ENCODE data around the gene PRODH2.
"Not testable (repeated sequence)": the region's sequence is repeated elsewhere in the genome, so short reads cannot be mapped to it uniquely, and the experiment has no call there.

Gene PRODH2

DNA sequence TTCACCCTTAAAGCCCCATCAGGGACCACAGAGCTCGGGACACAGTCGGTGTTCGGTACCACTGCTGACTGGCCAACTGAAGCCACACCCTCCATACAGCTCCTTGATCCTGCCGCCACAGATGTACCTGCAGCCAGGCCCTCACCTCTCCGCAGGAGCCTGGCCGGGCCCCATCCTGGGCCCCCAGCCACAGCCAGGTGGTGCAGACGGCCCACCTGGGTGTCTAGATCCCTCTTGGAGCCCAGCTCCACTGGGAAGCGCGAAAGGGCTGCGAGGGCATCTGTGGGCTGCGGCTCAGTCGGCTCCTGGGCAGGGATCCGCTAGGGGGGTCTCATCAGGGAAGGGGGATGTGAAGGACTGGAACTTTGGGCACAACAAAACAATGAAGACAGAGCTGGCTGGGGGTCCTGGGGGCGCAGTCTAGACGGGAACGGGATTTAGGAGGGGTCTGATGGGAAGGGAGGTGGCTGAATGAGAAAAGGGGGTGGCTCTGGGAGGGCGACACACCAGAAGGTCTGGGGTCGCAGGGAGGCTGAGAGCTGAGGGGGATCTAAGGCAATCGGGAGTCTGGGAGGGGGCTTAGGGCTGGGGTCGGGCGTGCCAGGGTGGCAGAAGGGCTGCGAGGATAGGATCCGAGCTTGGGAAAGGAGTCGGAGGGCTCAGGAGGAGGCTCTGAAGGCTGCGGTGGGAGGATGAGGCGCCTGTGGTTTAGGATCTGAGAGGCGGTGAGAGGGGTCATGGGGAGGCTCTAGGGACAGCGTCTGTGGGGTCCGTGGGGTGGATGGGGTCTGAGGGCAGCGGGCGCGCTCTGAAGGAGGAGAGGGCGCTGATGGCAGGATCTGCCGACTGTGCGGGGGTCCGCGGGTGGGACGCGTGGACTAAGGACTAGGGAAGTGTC is 15.8 kb downstream of the PRODH2 start:
- no peak for DNase-seq

DNA sequence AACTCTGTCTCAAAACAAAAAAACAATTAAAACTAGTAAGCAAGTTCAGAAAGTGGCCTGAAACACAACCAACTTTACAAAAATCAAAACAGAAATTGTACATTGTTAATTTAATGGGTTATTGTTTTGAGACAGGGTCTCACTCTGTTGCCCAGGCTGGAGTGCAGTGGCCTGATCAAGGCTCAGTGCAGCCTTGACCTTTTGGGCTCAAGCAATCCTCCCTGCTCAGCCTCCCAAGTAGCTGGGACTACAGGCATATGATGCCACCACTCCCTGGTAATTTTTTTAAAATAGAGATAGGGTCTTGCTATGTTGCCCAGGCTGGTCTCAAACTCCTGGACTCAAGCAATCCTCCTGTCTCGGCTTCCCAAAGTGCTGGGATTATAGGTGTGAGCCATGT is 17.1 kb downstream of the PRODH2 start:
- not testable (repeated sequence) for DNase-seq

DNA sequence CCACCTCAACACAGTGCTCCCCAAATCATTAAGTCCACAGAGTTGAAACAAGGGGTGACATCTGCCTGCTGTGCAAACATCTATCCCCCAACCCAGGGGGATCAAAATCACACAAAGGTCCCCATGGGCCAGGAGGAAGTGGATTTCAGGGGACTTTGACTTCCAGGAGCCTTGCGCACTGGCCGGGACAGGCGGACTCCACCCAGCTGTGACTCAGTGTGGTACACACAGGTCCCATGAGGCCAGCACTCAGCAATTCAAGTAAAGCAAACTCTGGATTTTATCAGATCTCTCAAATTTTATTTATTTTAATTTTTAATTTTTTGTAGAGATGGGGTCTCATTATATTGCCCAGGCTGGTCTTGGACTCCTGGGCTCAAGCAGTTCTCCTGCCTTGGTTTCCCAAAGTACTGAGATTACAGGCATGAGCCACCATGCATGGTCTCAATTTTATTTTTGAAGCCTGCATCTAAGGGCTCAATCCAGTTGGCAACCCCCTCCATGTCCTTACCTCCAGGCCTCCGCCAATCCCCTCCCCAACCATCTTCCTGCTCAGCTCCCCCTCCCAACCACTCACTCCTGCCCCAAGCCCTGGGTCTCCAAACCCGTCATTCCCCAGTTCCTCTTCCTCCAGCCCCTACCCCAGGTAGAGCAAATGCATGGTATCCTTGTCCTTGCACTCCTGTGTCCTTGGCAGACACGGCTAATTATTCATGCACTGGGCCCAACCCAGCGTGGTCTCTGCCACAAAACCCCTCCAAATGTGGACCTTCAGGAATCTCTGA is 19.1 kb downstream of the PRODH2 start:
- no peak for DNase-seq

DNA sequence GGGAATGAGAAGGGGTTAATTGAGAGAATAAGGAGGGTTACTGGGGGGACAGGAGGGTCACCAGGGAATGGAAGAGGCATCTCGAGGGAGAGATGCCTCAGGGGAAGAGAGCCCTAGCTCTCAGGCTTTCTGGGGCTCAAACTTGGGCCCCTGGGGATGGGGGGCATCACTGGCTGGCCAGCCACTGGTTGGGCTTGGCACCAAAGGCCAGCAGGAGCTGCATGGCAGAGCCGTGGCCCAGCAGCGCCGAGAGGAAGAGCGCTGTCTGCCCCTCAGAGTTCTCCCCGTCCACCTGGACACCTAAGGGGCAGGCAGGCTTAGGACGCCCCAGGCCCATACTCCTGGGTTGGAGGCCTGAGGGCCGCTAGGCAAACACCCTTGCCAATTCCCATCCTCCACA is 19.8 kb downstream of the PRODH2 start:
- DNase-seq = no peak

DNA sequence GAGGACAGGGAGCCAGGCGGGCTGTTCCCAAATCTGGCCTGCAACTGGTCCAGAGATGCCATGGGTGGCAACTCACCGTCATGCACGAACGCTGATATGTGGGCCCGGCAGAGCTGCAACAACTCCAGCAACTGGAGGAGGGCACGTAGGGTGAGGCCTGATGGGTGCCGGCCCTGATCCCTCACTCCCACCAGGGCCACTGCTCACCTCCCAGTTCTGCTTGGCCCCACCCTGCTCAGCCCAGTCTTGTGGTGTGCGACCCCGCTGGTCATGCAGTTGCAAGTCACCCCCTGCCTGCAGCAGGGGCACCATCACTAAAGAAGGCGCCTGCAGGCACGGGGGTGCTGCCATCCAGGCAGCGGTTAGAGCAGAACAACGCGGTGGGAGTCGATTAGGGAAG is 20.3 kb downstream of the PRODH2 start:
- no peak for DNase-seq

DNA sequence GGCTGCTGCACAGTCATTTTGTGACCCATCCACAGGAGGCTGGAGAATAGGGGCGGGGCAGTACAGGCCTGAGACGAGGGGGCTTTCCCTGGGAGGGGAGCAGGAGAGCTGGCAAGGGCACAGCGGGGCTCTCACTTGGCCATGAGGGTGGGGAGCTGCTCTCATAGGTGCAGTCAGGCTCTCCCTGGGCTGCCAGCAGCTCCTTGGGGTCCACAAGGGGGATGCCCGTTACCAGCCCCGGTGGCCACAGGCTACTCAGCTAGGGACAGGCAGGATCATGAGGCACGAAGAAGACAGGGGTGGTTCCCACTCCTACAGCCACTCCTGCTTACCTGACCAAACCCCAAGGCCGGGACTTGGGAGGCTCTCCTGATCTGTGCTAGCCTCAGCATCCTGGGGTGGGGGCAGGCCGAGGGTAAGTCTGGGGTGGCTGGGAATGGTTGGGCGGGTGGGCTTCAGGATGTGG is 20.8 kb downstream of the PRODH2 start:
- DNase-seq = no peak

DNA sequence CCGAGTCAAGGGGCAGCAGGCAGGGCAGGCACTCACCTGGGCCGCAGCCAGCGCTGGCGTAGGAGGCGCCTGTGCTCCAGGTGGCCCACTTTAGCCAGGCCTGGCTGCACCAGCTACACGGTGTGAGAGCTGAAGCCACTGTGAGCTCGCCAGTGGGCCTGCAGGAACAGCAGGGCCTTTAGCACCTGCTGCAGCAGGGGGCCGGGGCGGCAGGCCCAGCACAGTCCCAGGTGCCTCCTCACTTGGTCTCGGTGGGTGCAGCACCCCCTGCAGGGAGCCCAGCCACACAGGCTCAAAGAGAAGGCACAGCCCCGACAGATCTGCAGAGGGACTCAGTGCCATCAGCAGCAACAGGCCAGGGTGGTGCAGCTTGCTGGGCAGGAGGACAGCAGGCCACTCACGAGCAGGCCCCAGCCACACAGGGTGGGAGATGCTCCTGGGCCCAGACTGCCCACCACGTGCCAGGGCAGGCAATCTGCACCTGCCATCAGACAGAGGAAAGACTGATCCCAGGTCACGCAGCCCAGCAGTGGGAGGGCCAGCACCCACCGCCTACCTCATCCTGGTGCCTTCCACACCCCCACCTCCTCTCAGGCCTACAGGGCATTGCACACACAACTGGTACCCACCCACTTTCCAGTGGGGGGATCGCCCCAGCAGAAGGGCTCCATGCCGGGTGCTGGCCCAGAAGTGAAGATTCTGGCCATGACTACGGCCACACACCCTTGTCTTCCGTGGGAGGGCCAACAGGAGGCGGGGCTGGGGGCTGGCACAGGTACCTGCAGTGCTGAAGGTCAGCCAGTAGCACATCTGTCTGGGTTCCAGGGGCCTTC is 21.4 kb downstream of the PRODH2 start:
- DNase-seq = no peak

DNA sequence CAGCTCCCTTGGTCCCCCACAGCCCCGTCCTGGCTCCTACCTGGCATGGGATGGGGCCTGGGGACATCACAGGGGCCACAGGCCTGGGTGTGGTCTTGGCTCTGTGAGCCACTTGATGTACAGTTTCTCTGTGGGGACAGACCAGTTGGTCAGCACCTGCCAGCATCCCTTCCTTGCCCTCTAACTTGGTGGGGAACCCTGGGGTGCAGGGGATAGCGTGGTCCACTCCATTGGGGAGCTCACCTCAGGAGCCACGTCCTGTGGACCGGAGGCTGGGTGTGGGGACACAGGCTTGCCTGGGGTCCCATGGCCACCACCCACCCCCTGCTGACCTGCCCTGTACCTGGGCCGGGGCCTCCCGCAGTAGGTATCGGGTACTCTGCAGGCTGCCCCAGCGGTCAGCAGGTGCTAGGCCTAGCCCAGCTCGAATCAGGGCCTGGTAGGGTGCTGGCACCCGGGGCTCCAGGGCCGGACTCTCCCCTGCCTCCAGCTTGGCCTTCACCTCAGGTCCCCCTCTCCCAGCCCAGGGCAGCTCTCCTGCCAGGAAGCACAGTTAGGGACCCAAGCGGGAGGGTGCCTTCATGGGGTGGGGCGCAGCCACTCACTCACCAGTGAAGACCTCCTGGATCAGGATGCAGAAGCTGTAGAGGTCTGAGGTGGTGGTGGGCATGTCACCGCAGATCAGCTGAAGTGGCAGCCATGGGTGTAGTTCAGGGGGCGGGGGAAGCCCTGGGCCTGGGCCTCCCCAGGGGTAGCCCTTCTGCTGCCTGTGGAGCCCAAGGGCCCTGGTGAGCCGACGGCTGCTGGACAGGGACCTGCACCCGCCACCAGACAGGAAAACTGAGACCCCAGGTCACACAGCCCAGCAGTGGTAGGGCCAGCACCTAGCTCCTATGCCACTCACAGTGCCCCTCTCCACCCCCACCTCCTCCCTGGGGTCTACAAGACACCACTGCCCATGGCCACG is 22.4 kb downstream of the PRODH2 start:
- DNase-seq = no peak

DNA sequence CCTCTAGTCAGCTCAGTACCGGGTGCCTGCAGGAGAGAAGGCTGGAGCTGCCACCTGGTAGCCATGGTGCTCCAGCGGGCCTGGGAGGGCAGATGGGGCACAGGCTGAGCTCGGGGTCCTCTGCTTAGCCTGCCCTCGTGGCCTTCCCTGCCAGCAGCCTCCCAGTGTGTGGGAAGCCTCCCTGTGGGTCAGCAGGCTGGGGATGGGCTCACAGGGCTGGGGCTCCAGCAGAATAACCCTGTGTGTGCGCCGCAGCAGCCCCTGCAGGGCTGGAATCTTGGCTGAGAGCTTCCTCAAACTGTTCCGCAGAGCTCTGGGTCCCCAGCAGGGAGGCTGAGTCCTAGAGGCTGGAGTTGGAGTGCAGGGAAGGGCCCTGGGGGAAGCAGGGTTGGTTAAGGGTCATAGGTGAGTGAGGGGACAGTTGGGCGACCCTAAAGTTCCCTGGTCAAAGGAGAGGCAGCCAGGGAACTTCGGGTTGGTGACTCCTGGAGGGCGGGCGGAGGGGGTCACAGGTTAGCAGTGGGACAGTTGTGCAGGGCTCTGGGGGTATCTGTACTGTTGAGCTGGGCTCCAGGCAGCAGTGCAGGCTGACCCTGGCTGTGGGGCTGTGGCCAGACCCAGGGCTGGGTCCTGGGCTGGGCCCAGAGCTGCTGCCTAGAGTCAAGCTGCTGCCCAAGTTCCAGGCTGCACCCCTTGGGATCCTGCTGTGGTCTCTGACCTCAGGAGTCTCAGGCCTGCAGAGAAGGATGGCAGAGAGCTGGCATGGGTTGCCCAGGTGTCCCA is 23.3 kb downstream of the PRODH2 start:
- no peak for DNase-seq

DNA sequence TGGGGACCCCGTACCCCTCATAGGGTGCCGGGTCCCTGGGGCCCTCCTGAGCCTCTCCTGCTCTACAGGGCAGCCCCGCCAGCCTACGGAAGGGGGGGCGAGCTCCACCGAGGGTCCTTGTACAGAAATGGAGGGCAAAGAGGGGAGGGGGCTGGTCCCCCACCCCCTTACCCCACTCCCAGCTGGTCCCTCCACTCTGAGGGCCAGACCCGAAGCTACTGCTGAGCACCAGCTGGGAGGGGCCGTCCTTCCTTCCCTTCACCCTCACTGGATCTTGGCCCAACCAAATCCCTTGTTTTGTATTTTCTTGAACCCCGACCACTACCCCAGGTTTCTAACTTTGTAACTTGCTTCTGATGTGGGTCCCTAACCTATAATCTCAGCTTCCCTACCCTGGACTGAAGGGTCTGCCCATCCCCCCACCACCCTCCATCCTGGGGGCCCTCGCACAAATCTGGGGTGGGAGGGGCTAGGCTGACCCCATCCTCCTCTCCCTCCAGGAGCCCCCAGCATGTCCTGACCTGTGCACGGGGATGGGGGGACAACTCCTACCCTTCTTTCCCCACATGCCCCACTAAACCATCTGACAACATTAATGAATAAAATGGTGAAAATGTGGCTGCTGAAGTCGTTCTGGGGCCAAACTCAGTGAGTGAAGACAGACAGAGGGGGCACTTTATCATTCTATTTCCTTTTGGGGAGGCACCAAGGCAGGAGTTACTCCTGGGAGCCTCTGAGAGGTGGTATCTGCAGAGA is 24.3 kb downstream of the PRODH2 start:
- no peak for DNase-seq

DNA sequence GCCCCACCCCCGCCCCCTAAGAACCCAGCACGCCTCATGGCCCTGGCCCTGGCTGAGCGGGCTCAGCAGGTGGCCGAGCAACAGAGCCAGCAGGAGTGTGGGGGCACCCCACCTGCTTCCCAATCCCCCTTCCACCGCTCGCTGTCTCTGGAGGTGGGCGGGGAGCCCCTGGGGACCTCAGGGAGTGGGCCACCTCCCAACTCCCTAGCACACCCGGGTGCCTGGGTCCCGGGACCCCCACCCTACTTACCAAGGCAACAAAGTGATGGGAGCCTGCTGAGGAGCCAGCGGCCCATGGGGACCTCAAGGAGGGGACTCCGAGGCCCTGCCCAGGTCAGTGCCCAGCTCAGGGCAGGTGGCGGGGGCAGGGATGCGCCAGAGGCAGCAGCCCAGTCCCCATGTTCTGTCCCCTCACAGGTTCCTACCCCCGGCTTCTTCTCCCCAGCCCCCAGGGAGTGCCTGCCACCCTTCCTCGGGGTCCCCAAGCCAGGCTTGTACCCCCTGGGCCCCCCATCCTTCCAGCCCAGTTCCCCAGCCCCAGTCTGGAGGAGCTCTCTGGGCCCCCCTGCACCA is 25.3 kb downstream of the PRODH2 start:
- DNase-seq = no peak

DNA sequence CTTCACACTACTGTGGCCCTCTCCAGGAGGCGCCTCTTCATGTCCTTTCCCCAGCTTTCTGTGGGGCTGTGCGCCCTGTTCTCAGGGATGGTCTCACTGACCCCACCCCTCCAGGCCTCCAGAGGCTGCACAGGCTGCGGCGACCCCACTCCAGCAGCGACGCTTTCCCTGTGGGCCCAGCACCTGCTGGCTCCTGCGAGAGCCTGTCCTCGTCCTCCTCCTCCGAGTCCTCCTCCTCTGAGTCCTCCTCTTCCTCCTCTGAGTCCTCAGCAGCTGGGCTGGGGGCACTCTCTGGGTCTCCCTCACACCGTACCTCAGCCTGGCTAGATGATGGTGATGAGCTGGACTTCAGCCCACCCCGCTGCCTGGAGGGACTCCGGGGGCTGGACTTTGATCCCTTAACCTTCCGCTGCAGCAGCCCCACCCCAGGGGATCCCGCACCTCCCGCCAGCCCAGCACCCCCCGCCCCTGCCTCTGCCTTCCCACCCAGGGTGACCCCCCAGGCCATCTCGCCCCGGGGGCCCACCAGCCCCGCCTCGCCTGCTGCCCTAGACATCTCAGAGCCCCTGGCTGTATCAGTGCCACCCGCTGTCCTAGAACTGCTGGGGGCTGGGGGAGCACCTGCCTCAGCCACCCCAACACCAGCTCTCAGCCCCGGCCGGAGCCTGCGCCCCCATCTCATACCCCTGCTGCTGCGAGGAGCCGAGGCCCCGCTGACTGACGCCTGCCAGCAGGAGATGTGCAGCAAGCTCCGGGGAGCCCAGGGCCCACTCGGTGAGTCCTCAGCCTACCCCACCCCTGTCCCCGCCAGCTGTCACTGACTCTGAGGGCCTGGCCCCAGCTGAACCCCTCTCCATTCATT is 26.1 kb downstream of the PRODH2 start:
- DNase-seq = no peak

DNA sequence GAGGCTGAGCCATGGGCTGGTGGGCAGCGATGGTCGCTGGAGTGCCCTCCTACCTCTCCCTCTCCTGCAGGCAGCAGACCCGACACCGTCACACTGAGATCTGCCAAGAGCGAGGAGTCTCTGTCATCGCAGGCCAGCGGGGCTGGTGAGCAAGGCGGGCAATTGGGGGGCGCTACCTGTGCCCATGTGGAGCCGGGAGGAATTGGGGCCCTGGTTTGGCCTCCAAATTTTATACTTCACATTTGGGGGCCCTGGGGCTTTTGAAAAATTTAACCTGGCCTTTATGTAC is 27.4 kb downstream of the PRODH2 start:
- DNase-seq = no peak

DNA sequence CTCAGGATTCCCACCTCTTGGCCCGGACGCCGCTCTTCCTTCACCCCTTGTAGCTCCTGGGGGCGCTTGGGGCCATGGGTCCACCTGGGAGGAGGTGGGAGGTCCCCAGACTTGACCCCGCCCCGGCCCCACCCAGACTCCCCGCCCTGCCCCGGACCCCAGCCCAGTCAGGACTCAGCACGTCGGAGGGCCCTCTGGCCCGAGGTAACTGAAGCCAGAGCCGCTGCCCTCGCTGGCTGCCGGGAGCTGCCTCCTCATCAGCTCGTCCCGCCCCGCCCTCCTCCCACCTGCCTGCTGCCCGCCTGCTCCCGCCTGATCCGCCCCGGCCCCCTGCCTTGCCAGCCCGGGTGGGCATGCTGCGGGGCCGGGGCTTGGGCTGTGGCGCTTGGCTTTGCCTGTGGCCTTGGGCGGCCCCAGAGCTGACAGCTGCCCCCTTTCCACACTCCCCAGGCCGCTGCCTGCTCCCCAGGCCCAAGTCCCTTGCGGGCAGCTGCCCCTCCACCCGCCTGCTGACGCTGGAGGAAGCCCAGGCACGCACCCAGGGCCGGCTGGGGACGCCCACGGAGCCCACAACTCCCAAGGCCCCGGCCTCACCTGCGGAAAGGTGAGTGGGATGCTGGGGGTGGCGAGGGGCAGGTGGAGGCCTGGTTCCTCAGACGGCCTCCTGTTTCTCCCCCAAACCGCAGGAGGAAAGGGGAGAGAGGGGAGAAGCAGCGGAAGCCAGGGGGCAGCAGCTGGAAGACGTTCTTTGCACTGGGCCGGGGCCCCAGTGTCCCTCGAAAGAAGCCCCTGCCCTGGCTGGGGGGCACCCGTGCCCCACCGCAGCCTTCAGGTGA is 27.9 kb downstream of the PRODH2 start:
- no peak for DNase-seq

DNA sequence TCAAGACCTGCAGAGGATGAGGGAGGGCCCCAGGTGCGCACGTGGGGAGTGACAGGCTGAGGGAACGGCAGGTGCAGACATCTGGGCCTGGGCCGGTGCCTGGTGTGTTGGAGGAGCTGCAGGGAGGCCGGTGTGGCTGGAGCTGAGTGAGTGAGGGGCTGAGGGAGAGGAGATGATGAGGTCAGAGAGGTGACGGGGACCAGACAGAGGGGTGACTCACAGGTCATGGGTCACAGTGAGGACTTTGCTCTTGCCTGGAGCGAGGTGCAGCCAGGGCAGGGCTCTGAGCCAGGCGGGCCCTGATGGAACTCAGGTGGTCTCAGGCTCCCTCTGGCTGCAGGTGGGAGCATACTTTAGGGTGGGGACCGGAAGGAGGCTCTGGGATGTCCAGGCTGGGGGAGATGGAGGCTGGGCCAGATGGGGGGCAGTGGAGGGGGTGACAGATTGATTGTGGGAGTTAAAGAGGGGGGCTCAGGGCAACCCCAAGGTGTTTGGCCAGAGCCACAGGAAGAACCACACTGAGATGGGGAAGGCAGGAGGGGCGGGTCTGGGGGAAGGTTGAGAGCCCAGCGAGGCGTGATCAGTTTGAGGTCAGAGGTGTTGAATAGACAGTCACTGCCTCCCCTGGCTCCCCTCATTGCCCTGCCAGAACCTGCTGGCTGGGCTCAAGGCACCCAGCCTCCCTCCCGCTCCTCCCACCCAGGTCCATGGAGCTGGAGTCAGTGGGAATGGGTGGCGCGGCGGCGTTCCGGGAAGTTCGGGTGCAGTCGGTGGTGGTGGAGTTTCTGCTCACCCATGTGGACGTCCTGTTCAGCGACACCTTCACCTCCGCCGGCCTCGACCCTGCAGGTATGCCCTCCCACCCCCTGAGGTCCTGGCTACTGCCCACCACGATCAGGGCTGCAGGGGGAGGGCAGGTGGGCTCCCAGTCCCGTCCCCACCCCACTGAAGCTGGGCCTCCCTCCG is 28.9 kb downstream of the PRODH2 start:
- DNase-seq = no peak

DNA sequence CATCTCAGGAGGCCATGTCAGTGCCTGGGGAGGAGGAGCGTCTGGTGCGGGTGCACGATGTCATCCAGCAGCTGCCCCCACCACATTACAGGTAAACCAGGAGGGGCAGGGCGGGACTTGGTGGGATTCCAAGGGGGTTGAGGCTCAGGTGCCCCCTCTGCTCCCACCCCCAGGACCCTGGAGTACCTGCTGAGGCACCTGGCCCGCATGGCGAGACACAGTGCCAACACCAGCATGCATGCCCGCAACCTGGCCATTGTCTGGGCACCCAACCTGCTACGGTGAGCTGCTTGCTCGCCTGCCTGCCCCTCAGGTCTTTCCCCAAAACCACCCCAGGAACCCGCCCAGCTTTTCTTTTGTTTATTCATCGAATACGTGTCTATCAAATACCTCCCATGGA is 30.1 kb downstream of the PRODH2 start:
- DNase-seq = no peak

DNA sequence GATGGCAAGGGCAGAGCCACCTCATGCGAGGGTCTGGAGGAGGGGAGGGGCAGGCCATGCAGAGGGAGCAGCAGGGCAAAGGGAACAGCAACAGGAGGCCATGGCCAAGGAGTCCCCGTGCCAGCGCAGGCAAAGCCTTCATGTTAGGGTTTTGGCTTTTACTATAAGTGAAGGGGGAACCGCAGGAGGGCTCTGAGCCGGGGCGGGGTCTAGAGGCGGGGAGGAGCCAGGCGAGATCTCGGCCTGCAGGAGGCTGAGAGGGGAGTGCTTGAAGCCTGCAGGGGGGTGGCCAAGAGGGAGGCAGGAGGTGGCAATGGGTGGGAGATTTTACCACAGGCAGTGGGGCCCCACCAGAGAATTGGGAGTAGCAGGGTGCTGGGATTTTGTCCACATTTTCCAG is 31.0 kb downstream of the PRODH2 start:
- DNase-seq = no peak
